NCI-H1092 (cell line): ENCODE results near the gene HEATR3.

Experiments used
- DNase-seq: peaks from one replicate; lab custom pipeline; 2025; lab: John Stamatoyannopoulos, UW

The HEATR3 gene, protein sequence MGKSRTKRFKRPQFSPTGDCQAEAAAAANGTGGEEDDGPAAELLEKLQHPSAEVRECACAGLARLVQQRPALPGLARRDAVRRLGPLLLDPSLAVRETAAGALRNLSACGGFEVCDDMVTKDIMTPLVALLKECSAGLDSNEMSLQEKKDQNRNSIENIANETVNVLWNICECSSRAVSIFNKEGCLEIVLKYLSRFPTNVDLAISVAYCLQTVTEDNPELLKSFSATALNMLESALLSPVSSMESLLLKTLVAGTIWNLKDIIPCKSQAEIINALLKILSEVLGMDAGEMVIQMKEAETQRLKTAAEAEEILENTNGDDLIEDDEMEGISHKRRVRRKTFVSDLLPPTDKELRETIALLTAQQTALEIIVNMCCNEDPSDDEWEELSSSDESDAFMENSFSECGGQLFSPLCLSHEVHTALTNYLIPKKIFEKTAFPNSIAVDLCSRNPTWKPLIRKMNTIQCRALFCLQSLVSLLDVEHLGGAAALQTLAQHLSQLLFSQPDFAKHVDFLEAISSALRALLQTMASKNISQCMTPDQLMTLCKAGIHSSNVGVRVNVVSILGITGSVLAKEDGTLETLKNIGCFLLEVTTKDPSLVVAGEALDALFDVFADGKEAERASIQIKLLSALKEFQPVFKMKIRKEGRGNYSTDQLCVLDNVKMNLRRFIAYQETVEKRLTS

DNA sequence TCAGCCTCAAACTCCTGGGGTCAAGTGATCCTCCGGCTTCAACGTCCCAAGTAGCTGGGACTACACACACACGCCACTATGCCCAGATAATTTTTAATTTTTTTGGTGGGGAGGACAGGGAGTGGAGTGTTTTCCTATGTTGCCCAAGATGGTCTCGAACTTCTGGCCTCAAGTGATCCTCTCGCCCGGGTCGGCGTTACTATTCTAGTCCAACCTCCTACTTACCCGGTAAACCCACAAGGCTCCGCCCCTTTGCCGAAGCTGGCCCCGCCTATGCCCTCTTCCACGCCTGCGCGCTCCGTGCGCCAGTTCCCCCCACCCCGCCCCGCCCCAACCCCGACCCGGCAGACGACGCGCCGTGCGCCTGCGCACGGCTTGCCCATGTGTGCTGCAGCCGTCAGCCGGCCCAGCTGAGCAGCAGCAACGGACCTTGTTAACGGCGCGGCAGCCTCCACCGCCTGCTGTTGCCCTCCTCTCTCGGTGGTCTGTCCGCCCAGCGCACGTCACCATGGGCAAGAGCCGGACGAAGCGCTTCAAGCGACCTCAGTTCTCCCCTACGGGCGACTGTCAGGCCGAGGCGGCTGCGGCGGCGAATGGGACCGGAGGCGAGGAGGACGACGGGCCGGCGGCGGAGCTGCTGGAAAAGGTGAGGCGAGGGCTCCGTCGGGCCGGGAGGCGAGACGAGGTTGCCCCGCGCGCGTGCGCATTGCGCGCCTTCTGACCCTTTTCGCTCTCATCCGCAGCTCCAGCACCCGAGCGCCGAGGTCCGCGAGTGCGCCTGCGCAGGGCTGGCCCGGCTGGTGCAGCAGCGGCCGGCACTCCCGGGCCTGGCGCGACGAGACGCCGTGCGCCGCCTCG is at the start of gene HEATR3:
TSS of gene HEATR3 (plus strand) at position 347 of the 858 bp plus-strand sequence. CDS start at position 509, 162 bp downstream.
- peak; percentile 89 for DNase-seq

DNA sequence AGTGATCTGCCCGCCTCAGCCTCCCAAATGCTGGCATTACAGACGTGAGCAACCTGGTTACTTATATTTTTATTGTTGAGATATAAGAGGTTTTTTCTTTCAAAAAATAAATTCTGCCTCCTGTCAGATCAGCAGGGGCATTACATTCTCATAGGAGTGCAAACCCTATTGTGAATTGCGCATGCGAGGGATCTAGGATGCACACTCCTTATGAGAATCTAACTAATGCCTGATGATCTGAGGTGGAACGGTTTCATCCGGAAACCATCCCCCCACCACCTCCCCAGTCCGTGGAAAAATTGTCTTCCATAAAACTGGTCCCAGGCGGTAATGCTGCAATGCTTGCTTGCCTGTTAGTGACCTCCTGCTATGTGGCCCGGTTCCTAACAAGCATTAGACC is 48.2 kb upstream of the HEATR3 start:
- DNase-seq: no peak

DNA sequence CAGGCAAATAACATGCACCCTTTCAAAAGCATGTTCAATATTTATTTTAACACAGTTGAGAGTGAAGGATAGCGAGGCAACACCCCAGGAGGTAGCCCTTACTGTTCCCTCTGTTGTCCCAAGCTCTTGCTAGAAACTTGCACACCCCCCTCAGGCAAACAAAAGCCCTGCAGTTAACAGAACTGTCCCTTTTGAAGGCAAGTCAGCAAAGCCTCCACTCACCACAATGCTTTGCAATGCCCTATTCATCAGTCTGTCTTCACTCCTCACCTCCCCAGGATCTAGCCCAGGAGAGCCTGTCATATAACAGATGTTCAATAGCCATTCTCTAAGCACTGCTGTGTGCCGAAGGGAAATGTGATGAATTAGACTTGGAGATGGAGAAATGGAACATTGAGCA is 44.2 kb upstream of the HEATR3 start:
- DNase-seq: no peak

DNA sequence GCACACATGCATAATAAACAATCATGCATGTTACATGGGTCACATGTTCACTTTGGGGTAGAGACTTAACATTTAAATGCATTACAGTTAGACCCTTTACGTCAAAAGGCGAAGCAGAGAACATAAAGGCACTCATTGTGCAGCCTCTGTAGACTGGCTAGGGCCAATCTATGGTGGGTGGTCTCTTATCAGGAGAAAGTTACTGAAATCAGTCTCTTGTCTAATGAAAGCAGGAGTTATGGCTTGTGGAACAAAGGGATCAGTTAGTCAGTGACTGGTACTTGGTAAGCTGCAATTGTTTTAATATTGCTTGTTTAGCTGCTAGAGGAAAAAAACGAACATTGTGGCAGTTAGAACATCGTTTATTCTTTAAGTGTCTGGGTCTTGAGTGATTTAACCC is 42.1 kb upstream of the HEATR3 start:
- DNase-seq: no peak

DNA sequence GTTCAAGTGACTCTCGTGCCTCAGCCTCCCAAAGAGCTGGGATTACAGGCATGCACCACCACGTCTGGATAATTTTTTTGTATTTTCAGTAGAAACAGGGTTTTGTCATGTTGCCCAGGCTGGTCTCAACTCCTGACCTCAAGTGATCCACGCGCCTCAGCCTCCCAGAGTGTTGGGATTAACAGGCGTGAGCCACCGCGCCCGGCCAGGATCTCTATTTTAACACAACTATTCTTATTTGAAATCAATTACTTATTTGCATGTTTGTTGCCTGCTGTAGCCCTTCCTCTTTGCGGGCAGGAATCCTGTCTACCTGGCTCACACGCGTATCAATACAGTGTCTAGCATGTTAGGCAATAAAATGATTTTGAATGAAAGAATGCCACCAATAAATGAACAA is 41.6 kb upstream of the HEATR3 start:
- DNase-seq: no peak

DNA sequence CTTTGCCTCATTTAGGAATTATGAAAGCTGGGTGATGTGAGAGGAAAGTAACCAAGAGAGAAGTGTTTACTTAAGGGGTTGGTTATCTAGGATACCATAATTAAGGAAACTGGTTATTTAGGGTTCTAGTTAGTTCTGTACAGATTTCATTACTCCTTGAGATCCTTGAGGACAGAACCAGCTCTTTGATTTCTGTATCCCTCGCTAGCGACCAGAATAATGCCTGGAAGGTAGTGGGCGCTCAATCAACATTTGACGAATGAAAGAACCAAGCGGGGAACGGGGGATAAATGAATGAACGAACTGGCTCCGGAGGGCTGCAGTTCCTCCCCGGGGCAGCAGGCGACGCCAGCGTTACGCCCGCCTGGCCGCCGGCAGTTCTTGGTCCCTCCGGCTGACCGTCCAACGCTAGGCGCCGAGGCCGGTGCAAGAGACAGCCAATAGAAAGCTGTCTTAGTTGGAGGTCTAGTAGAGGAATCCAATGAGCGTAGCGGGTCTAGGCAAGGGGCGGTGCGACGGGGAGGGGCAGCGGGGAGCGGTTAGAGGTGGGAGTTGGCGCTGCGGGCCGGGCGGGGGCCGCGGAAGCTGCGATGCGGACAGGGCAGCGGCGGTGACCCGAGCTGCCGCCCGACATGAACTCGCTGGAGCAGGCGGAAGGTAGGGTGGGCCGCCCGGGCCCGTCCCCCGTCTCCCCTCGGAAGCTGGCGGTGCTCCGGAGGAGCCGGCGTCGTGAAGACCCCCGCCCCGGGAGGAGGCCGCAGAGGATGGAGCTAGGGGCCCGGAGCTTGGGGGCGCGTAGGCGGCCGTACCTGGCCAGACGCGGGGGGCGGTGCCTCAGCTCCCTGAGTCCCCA is 40.9 kb upstream of the HEATR3 start, which contains the start of gene CNEP1R1:
TSS of gene CNEP1R1 (plus strand) at position 542 of the 853 bp plus-strand sequence. CDS start at position 633, 91 bp downstream.
- DNase-seq: peak; percentile 96

DNA sequence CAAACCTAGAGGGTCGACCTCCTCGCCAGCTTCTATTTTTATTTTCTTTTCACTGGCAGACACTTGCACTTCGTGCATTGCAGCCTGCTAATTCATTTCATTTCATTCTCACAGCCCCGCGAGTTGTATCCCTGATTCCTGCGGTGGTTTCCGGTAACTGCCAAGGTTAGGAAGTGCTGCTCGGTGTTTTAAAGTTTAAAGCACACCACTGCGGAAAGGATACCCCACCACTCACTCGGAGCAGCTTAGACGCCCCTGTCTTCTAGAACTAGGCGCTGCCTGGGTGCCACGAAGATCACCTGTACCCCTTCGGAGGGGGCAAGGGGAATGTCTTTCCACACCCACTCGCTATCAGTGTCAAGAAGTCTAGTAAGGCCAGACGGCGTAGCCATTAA is 40.2 kb upstream of the HEATR3 start:
- no peak for DNase-seq

DNA sequence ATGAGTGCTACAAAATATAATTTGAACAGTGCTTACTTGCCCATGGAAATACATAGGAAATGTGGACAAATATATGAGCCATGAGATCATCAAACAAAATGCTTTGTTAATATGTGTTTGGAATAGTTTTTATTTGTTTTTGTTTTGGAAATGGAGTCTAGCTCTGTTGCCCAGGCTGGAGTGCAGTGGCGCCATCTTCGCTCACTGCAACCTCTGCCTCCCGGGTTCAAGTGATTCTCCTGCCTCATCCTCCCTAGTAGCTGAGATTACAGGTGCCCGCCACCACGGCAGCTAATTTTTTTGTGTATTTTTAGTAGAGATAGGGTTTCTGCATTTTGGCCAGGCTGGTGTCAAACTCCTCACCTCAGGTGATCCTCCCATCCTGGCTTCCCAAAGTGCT is 37.9 kb upstream of the HEATR3 start:
- DNase-seq: no peak

DNA sequence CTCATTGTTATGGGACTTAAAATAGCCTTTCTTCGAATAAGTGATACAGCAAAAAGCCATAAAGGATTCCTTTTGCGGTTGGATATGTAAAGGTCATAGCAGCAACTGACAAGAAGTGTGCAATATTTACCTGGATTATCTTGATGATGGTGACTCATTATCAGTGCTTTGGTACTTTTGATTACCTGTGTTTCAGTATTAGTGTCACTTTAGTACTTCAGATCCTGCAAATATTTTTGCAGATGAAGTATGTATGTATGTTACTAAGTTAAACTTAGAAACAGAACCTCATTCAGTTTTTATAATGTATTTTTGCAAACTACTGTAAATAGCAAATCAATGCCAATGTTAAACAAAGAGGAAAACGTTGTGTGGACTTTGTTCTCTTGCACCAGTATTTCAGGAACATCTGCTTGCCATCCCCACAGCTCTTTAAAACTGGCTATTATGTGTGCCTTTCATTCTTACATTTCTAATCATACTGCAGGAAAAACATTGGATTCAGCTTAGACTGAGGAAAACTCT is 30.2 kb upstream of the HEATR3 start:
- no peak for DNase-seq

DNA sequence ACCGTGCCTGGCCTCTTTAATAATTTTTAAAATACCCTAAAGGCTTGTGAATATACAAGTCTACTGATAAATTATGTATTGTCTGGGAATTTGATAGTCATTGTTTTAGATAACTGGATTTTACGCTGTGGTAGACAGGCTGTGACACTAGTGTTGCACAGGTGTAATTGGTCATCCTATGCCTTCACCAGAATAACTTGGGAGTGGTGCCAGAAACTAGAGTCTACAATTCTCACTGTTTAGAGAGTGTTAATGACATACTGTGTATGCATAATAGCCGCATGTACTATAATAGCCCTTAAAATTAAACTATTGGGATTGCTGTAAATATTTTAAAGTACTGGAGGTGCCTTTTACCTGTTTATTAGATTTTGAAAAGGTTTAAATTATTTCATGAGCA is 29.3 kb upstream of the HEATR3 start:
- DNase-seq: no peak

DNA sequence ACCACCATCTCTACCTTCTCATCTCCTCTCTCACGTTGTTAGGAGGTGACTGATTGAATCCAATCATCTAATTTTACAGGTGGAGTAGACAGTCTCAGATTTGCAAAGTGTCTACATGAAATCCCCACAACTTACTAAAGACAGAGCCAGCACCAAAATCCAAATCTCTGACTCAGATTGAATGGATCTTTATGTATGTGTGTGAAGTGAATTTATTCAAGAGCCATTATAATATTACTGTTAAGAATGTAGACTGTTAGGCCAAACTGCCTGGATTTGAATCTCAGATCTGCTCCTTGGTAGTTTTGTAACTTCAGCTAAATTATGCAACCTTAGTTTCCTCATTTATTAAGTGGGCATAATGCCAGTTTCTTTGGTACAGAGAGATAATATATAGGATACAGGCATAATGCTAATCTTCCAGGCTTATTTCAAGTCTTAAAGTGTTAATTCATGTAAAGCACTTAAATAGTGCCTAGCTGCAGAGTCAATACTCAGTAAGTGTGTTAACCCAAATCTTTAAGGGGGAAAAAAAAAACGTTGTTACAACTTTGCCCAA is 28.0 kb upstream of the HEATR3 start:
- no peak for DNase-seq

- no peak for DNase-seq
Measured at GRCh38 chr16:50038286-50038685, 27.5 kb upstream of the HEATR3 start.

- no peak for DNase-seq
Measured at GRCh38 chr16:50038756-50039529, 26.8 kb upstream of the HEATR3 start.

- no peak for DNase-seq
Measured at GRCh38 chr16:50040018-50040417, 25.8 kb upstream of the HEATR3 start.

GRCh38 chr16:50040710-50041109 is 25.1 kb upstream of the HEATR3 start:
- no peak for DNase-seq

DNA sequence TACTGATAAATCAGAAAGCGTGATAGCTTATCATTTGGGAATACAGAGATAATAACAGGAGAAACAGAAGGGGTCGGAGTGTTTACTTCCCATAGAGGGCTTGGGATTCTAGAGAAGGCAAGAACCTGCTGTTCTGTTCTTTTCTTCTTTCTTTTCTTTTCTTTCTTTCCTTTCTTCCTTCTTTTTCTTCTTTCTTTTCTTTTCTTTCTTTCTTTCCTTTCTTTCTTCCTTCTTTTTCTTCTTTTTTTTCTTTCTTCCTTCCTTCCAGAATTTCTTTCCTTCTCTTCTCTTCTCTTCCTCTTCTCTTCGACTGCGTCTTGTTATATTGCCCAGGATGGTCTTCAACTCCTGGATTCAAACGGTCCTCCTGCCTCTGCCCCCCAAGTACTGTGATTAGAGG is 22.4 kb upstream of the HEATR3 start:
- DNase-seq: no peak

- DNase-seq: no peak
Measured at GRCh38 chr16:50045412-50045811, 20.4 kb upstream of the HEATR3 start.

GRCh38 chr16:50046853-50047252 is 18.9 kb upstream of the HEATR3 start:
- no peak for DNase-seq

DNA sequence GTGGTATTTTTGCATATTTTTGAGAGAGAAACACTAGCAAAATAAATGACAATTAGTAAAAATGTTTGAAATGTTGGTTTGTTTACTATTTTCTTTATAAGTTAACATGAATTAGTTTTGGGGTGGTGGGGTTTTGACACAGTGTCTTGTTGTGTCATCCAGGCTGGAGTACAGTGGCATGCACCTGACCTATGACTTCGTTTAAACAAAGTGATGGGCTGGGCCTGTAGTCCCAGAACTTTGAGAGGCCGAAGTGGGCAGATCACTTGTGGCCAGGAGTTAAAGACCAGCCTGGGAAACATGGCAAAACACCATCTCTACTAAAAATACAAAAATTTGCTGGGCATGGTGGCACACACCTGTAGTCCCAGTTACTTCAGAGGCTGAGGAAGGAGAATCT is 17.9 kb upstream of the HEATR3 start:
- DNase-seq: no peak

- DNase-seq: no peak
Measured at GRCh38 chr16:50050802-50051201, 15.0 kb upstream of the HEATR3 start.
